Stimulated activated CD8-positive, alpha-beta memory T cell treated with anti-CD3 and anti-CD28 coated beads, Interleukin-7, amount 100 ng/mL, for 1 hour (primary cell): ENCODE results near the gene SH3D21.
A peak's percentile ranks its signal among the peaks of the same experiment; 100 is the strongest.

Experiments used
- DNase-seq, 2 donors: peaks; one replicate each; pipeline ENCODE4 v3.0.0-alpha.2; 2020; ENCODE audit warnings: low read depth in 2 of 2

The SH3D21 gene

DNA sequence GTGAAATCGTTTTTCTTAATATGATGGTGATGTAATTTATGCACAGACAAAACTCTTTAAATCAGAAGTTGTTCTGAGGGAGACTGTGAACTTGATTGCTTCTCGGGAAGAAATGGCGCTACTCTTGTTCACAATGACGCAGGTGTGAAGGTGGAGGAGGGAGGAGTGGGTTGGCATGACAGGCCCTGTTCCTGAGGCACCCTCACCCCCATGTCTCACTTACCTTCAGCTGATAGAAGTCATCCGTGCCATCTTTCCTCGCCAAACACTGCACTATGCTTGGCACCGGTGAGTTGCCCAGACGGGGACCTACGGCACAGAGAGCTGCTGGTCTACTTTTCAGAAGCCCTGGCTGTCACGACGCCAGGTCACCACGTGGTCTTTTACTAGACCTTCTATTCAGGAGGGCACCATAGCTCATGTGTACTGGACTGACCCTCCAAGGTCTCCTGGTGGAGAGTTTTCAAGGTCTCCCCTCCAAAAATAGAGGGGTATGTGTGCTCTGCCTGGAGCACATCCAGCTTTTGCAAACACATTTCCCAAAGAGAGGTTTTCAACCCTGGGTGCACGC lies 52.4 kb downstream of the SH3D21 start:
- DNase-seq, result no peak

GRCh38 chr1:36359383-36359782 lies 53.2 kb downstream of the SH3D21 start:
- no peak for DNase-seq

DNA sequence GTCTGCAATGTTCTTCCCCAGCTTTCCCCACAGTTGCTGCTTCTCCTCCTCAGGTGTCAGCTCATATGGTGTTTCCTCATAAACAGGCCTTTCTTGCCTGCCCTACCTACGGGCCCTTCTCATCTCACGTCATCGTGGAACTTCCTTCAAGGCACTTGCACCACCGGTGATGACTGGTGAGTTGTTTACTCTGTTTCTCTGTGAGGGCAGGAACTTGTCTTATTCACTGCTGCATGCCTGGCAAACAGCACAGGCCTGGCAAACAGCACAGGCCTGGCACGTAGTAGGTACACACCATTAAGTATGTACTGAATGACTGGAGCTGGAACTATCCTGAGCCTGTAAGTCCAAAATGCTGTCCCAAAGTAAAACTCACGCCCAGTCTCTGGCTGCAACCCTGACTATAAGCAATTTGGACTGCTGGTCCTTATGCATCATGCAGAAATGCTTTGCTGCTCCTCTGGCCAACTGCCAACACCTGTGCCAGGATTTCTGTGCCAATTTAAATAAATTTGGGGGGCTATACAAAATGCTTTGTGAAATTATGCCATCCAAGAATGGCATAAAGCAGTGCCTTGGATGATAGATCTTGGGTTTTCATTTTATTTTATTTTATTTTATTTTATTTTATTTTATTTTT lies 53.9 kb downstream of the SH3D21 start:
- no peak for DNase-seq

DNA sequence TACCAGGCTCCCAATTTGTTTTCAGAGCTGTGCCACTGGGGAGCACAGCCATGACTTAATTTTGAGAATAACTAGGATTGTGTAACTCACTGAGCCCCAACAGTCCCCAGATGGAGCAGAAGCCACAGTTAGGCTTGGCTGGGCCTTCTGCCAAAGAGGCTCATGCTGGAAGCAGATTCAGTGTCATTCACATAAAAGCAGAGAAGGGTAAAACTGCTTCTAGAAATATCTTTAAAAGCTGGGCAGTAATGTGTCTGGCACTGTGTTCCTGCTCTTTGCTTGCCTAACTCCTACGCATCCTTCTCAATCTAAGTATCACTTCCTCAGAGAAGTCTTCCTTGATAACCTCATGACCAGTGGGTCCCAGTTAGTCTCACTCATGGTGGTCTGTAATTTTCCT lies 59.2 kb downstream of the SH3D21 start:
- DNase-seq, result no peak

GRCh38 chr1:36366091-36366661 lies 60.0 kb downstream of the SH3D21 start:
- DNase-seq, result peak in 1 of 2 donors; percentile 17

- DNase-seq, result no peak
Measured at GRCh38 chr1:36367066-36367465, 60.9 kb downstream of the SH3D21 start.

GRCh38 chr1:36367798-36368197 lies 61.6 kb downstream of the SH3D21 start:
- DNase-seq, result no peak

DNA sequence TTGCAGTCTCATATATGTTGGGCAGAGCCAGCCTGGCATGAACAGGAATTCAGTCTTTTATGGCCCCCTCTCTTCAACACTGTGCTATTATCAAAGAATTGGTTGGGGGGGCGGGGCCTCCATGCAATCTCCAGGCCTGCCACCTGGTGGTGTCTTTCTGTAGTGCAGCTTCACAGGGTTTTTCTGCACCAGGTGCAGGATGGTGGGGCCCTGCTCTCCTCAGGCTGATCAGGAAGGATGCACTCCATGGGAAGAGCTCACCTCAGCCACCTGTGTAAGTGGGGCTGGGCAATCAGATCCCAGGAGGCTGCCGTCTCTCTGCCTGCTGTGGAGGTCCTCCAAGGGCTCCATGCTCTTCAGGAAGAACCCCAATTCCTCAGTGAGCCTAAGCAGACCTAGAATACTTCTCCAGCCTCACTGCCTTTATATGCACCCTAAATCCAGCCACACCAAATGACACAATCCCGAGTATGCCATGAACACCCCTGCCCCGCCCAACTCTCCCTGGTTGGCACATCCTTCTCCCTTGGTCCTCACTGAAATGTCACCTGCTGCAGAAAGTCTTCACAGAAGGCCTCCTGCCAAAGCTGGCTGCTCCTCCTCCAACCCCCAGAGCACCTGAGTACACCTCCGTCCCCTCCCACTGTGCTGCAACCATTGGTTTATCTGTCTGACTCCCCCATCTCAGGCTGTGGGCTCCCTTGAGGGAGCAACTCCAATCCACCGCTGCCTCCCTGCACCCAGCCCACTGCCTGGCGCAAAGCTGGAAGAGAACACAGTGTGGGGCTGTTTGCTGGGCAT lies 63.1 kb downstream of the SH3D21 start:
- DNase-seq, result peak; percentile 71 to 85
